Aorta (tissue), 5 donors: ENCODE measurements around the gene RCOR2. TPM values are rescaled to one million over a fixed set of nuclear protein-coding genes. Genes with fewer than 3 reads are reported as not detected.

Experiments used
- ATAC-seq: fragments of 200-7000 bp; cut with Tn5 transposase; one replicate; pipeline ENCODE4 v1.9.1; 2022; ENCODE audit warnings: moderate library complexity; ENCODE audit not compliant: low FRiP score
- DNase-seq, 2 donors: peaks; one replicate each; pipeline ENCODE4 v3.0.0-alpha.2; 2020
- H3K27ac ChIP-seq, 2 donors: one replicate each; pipeline ENCODE4 v1.5.1; 2013; ENCODE audit warnings: low read length in 2 of 2, mild to moderate bottlenecking in 2 of 2, moderate library complexity in 2 of 2, control low read depth in 1 of 2, inconsistent platforms in 1 of 2, low read depth in 1 of 2
- H3K27me3 ChIP-seq, 2 donors: one replicate each; pipeline ENCODE4 v1.6.1; 2013; ENCODE audit warnings: control low read depth in 1 of 2, low read length in 1 of 2, mild to moderate bottlenecking in 1 of 2, moderate library complexity in 1 of 2; ENCODE audit not compliant: insufficient read depth in 2 of 2, control insufficient read depth in 1 of 2
- H3K36me3 ChIP-seq, 2 donors: one replicate each; pipeline ENCODE4 v1.6.1; 2013; ENCODE audit warnings: control low read depth in 1 of 2, low read length in 1 of 2, mild to moderate bottlenecking in 1 of 2; ENCODE audit not compliant: insufficient read depth in 2 of 2, control insufficient read depth in 1 of 2
- H3K4me1 ChIP-seq, 2 donors: one replicate each; pipeline ENCODE4 v1.6.1; 2013; ENCODE audit warnings: low read length in 2 of 2, control low read depth in 1 of 2, mild to moderate bottlenecking in 1 of 2, moderate library complexity in 1 of 2; ENCODE audit not compliant: insufficient read depth in 2 of 2, control insufficient read depth in 1 of 2
- H3K4me3 ChIP-seq, 2 donors: one replicate each; pipeline ENCODE4 v1.5.1; 2013; ENCODE audit warnings: low read length in 2 of 2, control low read depth in 1 of 2, mild to moderate bottlenecking in 1 of 2
- H3K9me3 ChIP-seq: one replicate; pipeline ENCODE4 v1.6.1; 2013; ENCODE audit warnings: mild to moderate bottlenecking, low read length; ENCODE audit not compliant: control insufficient read depth
- WGBS, 2 donors: extraction: QIAGEN DNeasy Blood & Tissue Kit; methylation state at CpG; one replicate each; pipeline ENCODE4 v1.1.7; 2013; 5-methylcytosine and 5-hydroxymethylcytosine counted together
- intact Hi-C, 2 donors: fragments of 100-400 bp; cut with DNase I; formaldehyde crosslinking; loops; one replicate each; pipeline versions ENCODE4 v1.14.2 to v1.15.0; 2022
- polyA plus RNA-seq, 2 donors: library from polyadenylated mRNA; stranded (reverse); fragments of 200-250 nt; gene quantifications; one replicate each; pipeline ENCODE4 v1.2.3, GENCODE V29; 2013
- total RNA-seq, 2 donors: library from RNA; stranded (reverse); fragmentation: NEBNext Ultra II Directional; extraction: Animal tissue kit (Norgen Biotek cat#: 25700); gene quantifications; one replicate each; pipeline ENCODE4 v1.2.1, GENCODE V29; 2021
- donor health status: healthy with polysubstance abuse.
- donor health status: Bipolar disorder and iron deficiency.
- donor health status: DM: no; HTN: no; CAD: no.
- donor health status: DM: no; HTN: no; CAD: no.
- donor health status: DM: yes; HTN: yes; CAD: no.

Gene RCOR2
- total and polyA plus RNA-seq, 4 donors: 0.63 to 4.8 (median 1.4) TPM

GRCh38 chr11:63919267-63920125 lies 2.5 kb upstream of the RCOR2 start:
- H3K4me1 ChIP-seq: no peaks in the 10 kb centered on the region
- no peaks in the 10 kb centered on the region for H3K27me3 ChIP-seq
- H3K27ac ChIP-seq: peak overlapping the region; percentile 14 to 85
- H3K4me3 ChIP-seq: peak overlapping the region in 1 of 2 donors; percentile 12
- ATAC-seq (no peak), DNase-seq (no peak)
- intact Hi-C loops: loop anchor here in 1 of 2 donors (5.0 kb wide), 1 partner anchor 47 kb away; no protein-coding TSS in a partner anchor
- 2 to 4% methylated on average over 28 to 41 of the region's 41 CpGs for WGBS, 2 donors
- H3K36me3 ChIP-seq: no peaks in the 10 kb centered on the region
- H3K9me3 ChIP-seq: no peaks in the 10 kb centered on the region

GRCh38 chr11:63918507-63919191 lies 1.7 kb upstream of the RCOR2 start:
- H3K27ac ChIP-seq: peak overlapping the region; percentile 32 to 85
- no peaks in the 10 kb centered on the region for H3K4me1 ChIP-seq
- no peaks in the 10 kb centered on the region for H3K9me3 ChIP-seq
- H3K36me3 ChIP-seq: no peaks in the 10 kb centered on the region
- no peak for ATAC-seq
- no peaks in the 10 kb centered on the region for H3K27me3 ChIP-seq
- no peak for DNase-seq
- intact Hi-C loops: loop anchor here in 1 of 2 donors (5.0 kb wide), 1 partner anchor 46 kb away; no protein-coding TSS in a partner anchor
- no peak overlapping the region for H3K4me3 ChIP-seq
- WGBS, 2 donors: 18 to 25% methylated on average over 8 to 9 of the region's 9 CpGs

- ATAC-seq: peak; percentile 57
- DNase-seq: peak; percentile 87 to 92
- H3K4me1 ChIP-seq: no peaks in the 10 kb centered on the region
- intact Hi-C loops: loop anchor here in 1 of 2 donors (5.0 kb wide), 1 partner anchor 46 kb away; no protein-coding TSS in a partner anchor
- no peaks in the 10 kb centered on the region for H3K36me3 ChIP-seq
- peak overlapping the region; percentile 19 to 46 for H3K4me3 ChIP-seq
- WGBS, 2 donors: 0 to 1% methylated on average over 34 to 50 of the region's 50 CpGs
- H3K9me3 ChIP-seq: no peaks in the 10 kb centered on the region
- H3K27me3 ChIP-seq: no peaks in the 10 kb centered on the region
- H3K27ac ChIP-seq: peak overlapping the region; percentile 32 to 89
Measured at GRCh38 chr11:63917692-63918506, 935 bp upstream of the RCOR2 start.

GRCh38 chr11:63915961-63916836 lies 765 bp downstream of the RCOR2 start:
- WGBS, 2 donors: 2% methylated on average over 53 to 56 of the region's 56 CpGs
- no peaks in the 10 kb centered on the region for H3K4me1 ChIP-seq
- H3K27ac ChIP-seq: no peak overlapping the region

GRCh38 chr11:63914896-63915691 lies 1.9 kb downstream of the RCOR2 start:
- Histone ChIP-seq H3K27me3 (no peaks in the 10 kb centered on the region), H3K36me3 (no peaks in the 10 kb centered on the region), H3K4me3 (no peak overlapping the region), H3K4me1 (no peaks in the 10 kb centered on the region), H3K9me3 (no peaks in the 10 kb centered on the region), H3K27ac (no peak overlapping the region)
- ATAC-seq (no peak), DNase-seq (peak in 1 of 2 donors; percentile 77)
- WGBS, 2 donors: 38 to 47% methylated on average over 15 to 20 of the region's 20 CpGs
- intact Hi-C loops: loop anchor here in 1 of 2 donors (5.0 kb wide), 1 partner anchor 43 kb away; no protein-coding TSS in a partner anchor

More at GRCh38 chr11:63915961-63916836, 765 bp downstream of the RCOR2 start:
- Histone ChIP-seq H3K36me3 (no peaks in the 10 kb centered on the region), H3K27me3 (no peaks in the 10 kb centered on the region), H3K9me3 (no peaks in the 10 kb centered on the region), H3K4me3 (peak overlapping the region; percentile 3 to 36)
- intact Hi-C loops: loop anchor here in 1 of 2 donors (5.0 kb wide), 1 partner anchor 44 kb away; no protein-coding TSS in a partner anchor
- ATAC-seq (no peak), DNase-seq (peak in 1 of 2 donors; percentile 88)

- intact Hi-C loops: no loop called here
- DNase-seq: no peak
- H3K9me3 ChIP-seq: no peaks in the 10 kb centered on the region
- no peak overlapping the region for H3K27ac ChIP-seq
- H3K4me3 ChIP-seq: no peak overlapping the region
- 87 to 89% methylated on average over 34 of the region's 34 CpGs for WGBS, 2 donors
- H3K27me3 ChIP-seq: no peaks in the 10 kb centered on the region
- ATAC-seq: no peak
- no peaks in the 10 kb centered on the region for H3K36me3 ChIP-seq
- H3K4me1 ChIP-seq: no peaks in the 10 kb centered on the region
Measured at GRCh38 chr11:63913866-63914830, 2.8 kb downstream of the RCOR2 start.
